Endothelial cell (in vitro differentiated cells): ENCODE measurements around the gene CCN6. TPM values are rescaled to one million over a fixed set of nuclear protein-coding genes. Genes with fewer than 3 reads are reported as not detected.

Experiments
- DNase-seq: peaks from one replicate; pipeline ENCODE4 v3.0.0; 2021; ENCODE audit warnings: low spot score
- H3K27ac Mint-ChIP-seq: one replicate; pipeline ENCODE4 v1.8.0; 2021; ENCODE audit warnings: mixed read lengths, inconsistent platforms; ENCODE audit not compliant: unreplicated experiment
- H3K27me3 Mint-ChIP-seq: one replicate; pipeline ENCODE4 v1.8.0; 2021; ENCODE audit warnings: mild to moderate bottlenecking, moderate library complexity, mixed read lengths, inconsistent platforms; ENCODE audit not compliant: unreplicated experiment
- H3K36me3 Mint-ChIP-seq: one replicate; pipeline ENCODE4 v1.8.0; 2021; ENCODE audit warnings: mild to moderate bottlenecking, low read depth, mixed read lengths, inconsistent platforms; ENCODE audit not compliant: unreplicated experiment
- H3K4me1 Mint-ChIP-seq: one replicate; pipeline ENCODE4 v1.8.0; 2021; ENCODE audit warnings: mild to moderate bottlenecking, mixed read lengths, inconsistent platforms; ENCODE audit not compliant: unreplicated experiment
- H3K4me3 Mint-ChIP-seq: one replicate; pipeline ENCODE4 v1.8.0; 2021; ENCODE audit warnings: mild to moderate bottlenecking, mixed read lengths, inconsistent platforms; ENCODE audit not compliant: unreplicated experiment
- H3K9me3 Mint-ChIP-seq: one replicate; pipeline ENCODE4 v1.8.0; 2021; ENCODE audit warnings: mixed read lengths, inconsistent platforms; ENCODE audit not compliant: unreplicated experiment
- total RNA-seq: library from RNA; stranded (reverse); fragmentation: NEBNext Ultra II Directional; extraction: Animal tissue kit (Norgen Biotek cat#: 25700); gene quantifications from one replicate; pipeline ENCODE4 v1.2.1, GENCODE V29; 2021; ENCODE audit not compliant: unreplicated experiment
- TF ChIP-seq, protein P1 (sequence below): fragments of 200-600 bp; sonication (generic); IDR thresholded peaks from one replicate; pipeline ENCODE4 v1.5.0; 2021; ENCODE audit warnings: antibody characterized with exemption; ENCODE audit not compliant: unreplicated experiment

Gene CCN6
- total RNA-seq, 1 donor from 2014 or later: not detected

DNA sequence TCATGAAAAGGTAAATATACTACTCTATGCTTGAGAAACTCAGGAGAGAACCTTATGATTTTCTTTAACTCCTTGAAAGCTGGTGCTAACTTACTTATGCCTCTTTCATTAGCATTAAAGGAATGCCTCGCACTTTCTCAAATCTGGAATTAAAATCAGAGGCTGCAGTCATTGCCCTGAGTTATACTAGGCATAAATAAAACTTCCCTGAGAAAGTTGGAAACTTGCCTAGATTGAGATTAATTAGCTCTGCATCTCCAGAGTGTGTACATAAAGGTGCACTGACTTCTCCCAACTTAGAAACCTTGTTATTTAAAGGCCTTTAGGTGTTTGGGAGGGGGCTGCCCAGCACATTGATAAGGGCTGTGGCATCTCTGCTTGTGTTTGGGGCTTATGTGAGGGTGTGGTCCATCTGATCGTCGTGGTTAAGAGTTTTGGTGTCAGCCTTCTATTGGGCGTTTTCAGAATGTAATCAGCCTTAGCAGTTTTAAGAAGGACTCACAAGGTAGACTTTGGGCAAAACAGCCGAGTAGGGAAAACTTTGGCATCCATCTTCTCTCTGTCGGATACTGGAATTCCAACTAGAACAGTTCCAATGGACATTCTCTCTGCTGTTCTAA is 32.1 kb upstream of the CCN6 start:
- no peak for DNase-seq
- H3K9me3 Mint-ChIP-seq: peaks cover 7% of the 10 kb centered on the region
- no peak overlapping the region for H3K27ac Mint-ChIP-seq
- no peaks in the 10 kb centered on the region for H3K27me3 Mint-ChIP-seq
- TF ChIP-seq, protein P1, sequence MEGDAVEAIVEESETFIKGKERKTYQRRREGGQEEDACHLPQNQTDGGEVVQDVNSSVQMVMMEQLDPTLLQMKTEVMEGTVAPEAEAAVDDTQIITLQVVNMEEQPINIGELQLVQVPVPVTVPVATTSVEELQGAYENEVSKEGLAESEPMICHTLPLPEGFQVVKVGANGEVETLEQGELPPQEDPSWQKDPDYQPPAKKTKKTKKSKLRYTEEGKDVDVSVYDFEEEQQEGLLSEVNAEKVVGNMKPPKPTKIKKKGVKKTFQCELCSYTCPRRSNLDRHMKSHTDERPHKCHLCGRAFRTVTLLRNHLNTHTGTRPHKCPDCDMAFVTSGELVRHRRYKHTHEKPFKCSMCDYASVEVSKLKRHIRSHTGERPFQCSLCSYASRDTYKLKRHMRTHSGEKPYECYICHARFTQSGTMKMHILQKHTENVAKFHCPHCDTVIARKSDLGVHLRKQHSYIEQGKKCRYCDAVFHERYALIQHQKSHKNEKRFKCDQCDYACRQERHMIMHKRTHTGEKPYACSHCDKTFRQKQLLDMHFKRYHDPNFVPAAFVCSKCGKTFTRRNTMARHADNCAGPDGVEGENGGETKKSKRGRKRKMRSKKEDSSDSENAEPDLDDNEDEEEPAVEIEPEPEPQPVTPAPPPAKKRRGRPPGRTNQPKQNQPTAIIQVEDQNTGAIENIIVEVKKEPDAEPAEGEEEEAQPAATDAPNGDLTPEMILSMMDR: no peak
- no peak overlapping the region for H3K4me3 Mint-ChIP-seq
- no peaks in the 10 kb centered on the region for H3K4me1 Mint-ChIP-seq
- H3K36me3 Mint-ChIP-seq: no peaks in the 10 kb centered on the region

DNA sequence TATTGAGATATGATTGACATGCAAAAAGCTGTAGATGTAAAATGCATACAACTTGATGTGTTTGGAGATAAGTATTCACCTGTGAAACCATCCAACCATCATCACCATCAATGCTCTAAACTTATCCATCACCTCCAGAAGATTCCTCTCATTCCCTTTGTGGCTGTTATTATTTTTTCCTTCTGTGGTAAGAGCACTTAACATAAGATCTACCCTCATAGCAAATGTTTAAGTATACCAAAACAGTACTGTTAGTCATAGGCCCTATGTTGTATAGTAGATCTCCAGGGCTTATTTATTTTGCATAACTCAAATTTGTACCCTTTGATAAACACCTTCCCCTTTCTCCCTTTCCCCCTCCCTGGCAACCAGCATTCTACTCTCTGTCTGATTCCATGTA is 31.2 kb upstream of the CCN6 start:
- TF ChIP-seq, protein P1: no peak
- DNase-seq: no peak
- no peaks in the 10 kb centered on the region for H3K27me3 Mint-ChIP-seq

DNA sequence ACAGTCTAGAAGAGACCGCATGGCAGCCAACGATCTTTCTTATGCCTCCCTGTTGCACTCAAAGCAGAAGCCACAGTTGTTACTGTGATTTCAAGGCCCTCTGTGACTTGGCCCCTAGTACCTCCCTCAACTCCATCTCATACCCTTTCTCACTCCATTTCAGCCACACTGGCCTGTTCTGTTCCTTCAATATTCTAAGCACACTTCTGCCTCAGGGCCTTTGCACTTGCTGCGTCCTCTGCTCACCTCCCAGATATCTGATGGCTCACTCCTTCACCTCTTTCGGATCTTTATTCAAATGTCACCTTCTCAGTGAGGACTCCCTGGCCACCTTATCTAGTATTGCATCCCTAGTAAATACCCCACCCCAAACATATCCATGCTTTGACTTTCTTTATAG is 29.4 kb upstream of the CCN6 start:
- H3K27me3 Mint-ChIP-seq: no peaks in the 10 kb centered on the region
- no peaks in the 10 kb centered on the region for H3K36me3 Mint-ChIP-seq
- DNase-seq: no peak
- H3K9me3 Mint-ChIP-seq: peaks cover 7% of the 10 kb centered on the region
- H3K4me1 Mint-ChIP-seq: peaks cover 6% of the 10 kb centered on the region
- TF ChIP-seq, protein P1: no peak
- no peak overlapping the region for H3K4me3 Mint-ChIP-seq
- no peak overlapping the region for H3K27ac Mint-ChIP-seq

More for the DNA sequence above, 31.2 kb upstream of the CCN6 start:
- Mint-ChIP-seq H3K9me3 (peaks cover 7% of the 10 kb centered on the region), H3K4me1 (no peaks in the 10 kb centered on the region), H3K4me3 (no peak overlapping the region), H3K36me3 (no peaks in the 10 kb centered on the region), H3K27ac (no peak overlapping the region)

DNA sequence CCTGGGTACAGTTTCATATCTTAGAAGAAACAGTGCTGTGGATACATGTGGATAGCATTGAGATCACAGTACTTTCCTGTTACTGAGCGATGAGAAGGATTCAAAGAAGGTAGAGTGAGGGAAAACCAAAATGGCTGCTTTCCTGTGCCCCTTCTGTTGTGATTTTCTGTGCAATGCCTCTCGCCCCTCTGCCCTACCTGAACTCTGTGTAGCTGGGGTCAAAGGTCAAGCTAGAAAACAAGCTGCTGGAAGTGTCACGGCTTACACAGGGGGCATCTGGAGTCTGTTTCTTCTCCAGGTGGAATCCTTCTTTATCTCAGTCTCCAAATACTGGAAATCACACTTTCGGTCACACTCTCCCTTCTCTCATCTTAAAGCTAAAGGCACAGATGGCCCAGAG is 27.0 kb upstream of the CCN6 start:
- Mint-ChIP-seq H3K9me3 (peaks cover 7% of the 10 kb centered on the region), H3K27ac (no peak overlapping the region), H3K4me1 (peaks cover 18% of the 10 kb centered on the region), H3K4me3 (no peak overlapping the region), H3K27me3 (no peaks in the 10 kb centered on the region), H3K36me3 (no peaks in the 10 kb centered on the region)
- no peak for DNase-seq
- TF ChIP-seq, protein P1: no peak

DNA sequence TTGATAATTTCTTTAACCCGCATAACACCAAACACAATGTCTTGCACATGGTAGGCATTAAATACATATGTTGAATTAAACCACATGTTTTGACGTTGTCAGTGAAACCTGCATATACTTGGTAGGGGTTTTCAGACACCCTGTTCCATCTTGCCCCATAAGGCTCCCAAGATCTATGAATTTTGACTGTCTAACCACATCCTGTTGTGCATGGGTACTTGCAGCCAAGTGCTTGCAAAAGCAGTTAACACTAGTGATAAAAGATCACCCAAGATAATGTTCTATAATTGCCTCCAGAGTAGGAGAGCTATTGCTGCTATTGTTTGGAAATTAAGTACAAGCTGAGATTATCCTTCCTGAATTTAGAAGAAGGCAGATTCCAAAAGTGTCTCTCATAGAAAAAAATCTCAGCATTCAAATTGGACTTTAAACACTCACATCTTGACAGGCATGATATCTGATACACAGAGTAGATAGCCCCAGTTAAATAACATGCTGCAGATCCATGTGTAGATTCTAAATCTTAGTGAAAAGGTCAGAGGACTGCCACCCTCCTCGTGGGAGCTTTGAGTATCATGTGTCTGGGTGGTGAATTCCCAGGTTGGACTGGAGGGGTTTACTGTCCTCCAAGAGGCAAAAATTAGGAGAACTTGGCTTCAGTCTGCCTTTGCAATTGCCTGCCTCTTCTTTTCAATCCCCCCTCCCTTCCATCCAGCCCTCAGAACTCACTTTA is 25.8 kb upstream of the CCN6 start:
- DNase-seq: no peak
- no peaks in the 10 kb centered on the region for H3K36me3 Mint-ChIP-seq
- peaks cover 18% of the 10 kb centered on the region for H3K4me1 Mint-ChIP-seq
- H3K9me3 Mint-ChIP-seq: peaks cover 7% of the 10 kb centered on the region
- H3K27me3 Mint-ChIP-seq: no peaks in the 10 kb centered on the region
- TF ChIP-seq, protein P1: no peak
- no peak overlapping the region for H3K27ac Mint-ChIP-seq
- no peak overlapping the region for H3K4me3 Mint-ChIP-seq
